PFSK-1 (cell line): ENCODE data around the gene FOXO6.

ENCODE experiments used
- FOXP2 ChIP-seq: optimal IDR thresholded peaks from 2 replicates; pipeline ENCODE3; 2011; ENCODE audit warnings: borderline replicate concordance, control low read depth, inconsistent platforms; ENCODE audit not compliant: insufficient read depth; ENCODE audit errors: extremely low read length, extremely low read depth
- POLR2AphosphoS5 ChIP-seq: IDR thresholded peaks from 2 replicates; pipeline ENCODE4 v1.6.1; 2012; ENCODE audit warnings: low read depth, mild to moderate bottlenecking, control low read depth, low read length, moderate library complexity
- REST ChIP-seq, 2 experiments: IDR thresholded peaks; 2 replicates each; pipeline versions ENCODE4 v1.6.1 to v1.8.0; 2011 to 2012; ENCODE audit warnings: low read depth in 2 of 2, low read length in 2 of 2, control low read depth in 1 of 2, inconsistent platforms in 1 of 2, mild to moderate bottlenecking in 1 of 2, moderate library complexity in 1 of 2; ENCODE audit not compliant: insufficient read depth in 1 of 2
- SIN3A ChIP-seq: IDR thresholded peaks from 2 replicates; pipeline ENCODE4 v1.6.1; 2012; ENCODE audit warnings: mild to moderate bottlenecking, low read length, moderate library complexity, borderline replicate concordance; ENCODE audit not compliant: insufficient read depth
- TAF1 ChIP-seq: IDR thresholded peaks from 2 replicates; pipeline ENCODE4 v1.6.1; 2012; ENCODE audit warnings: low read length, control low read depth, borderline replicate concordance; ENCODE audit not compliant: insufficient read depth

- TF ChIP-seq REST (IDR thresholded peaks at IDR 0.05; ENCODE audit: insufficient read depth in 1 of 2, low read depth in 2 of 2, low read length in 2 of 2) (no peak), POLR2AphosphoS5 (no peak), TAF1 (no peak), FOXP2 (no peak), SIN3A (no peak)
Observed at GRCh38 chr1:41409825-41410224, 48.6 kb downstream of the FOXO6 start.
